DND-41 (cell line): ENCODE measurements around the gene NARS2.

ENCODE experiments used
- ATAC-seq: fragments of 200-7000 bp; cut with Tn5 transposase; 3 replicates; pipeline ENCODE4 v1.9.1; 2021; ENCODE audit warnings: low read depth; ENCODE audit not compliant: insufficient read depth
- DNase-seq: peaks from one replicate; pipeline ENCODE4 v3.0.0-alpha.2; 2020
- H2AFZ ChIP-seq: 2 replicates; pipeline ENCODE4 v1.6.0; 2012; ENCODE audit warnings: low read depth, low read length
- H3K27ac ChIP-seq: 2 replicates; pipeline ENCODE4 v1.5.1; 2012; ENCODE audit warnings: low read length, inconsistent platforms
- H3K27me3 ChIP-seq: fragments of 200-600 bp; sonication (generic); 2 replicates; pipeline ENCODE4 v1.6.0; 2012; ENCODE audit warnings: low read length, mild to moderate bottlenecking, inconsistent platforms; ENCODE audit not compliant: insufficient read depth, poor library complexity
- H3K36me3 ChIP-seq: 2 replicates; pipeline ENCODE4 v1.5.1; 2012; ENCODE audit warnings: low read length, inconsistent platforms; ENCODE audit not compliant: insufficient read depth
- H3K4me1 ChIP-seq: 2 replicates; pipeline ENCODE4 v1.5.1; 2012; ENCODE audit warnings: mild to moderate bottlenecking, low read length; ENCODE audit not compliant: insufficient read depth
- H3K4me2 ChIP-seq: 2 replicates; pipeline ENCODE4 v1.6.0; 2012; ENCODE audit warnings: mild to moderate bottlenecking, moderate library complexity, low read length, inconsistent platforms; ENCODE audit not compliant: insufficient read depth
- H3K4me3 ChIP-seq, 2 experiments: fragments of 200-600 bp in 1 of 2; shearing (Covaris generic) in 1 of 2; 2 replicates each; pipeline ENCODE4 v1.5.1; 2012 to 2016; ENCODE audit warnings: inconsistent platforms in 2 of 2, low read length in 2 of 2, mild to moderate bottlenecking in 2 of 2, low read depth in 1 of 2, moderate library complexity in 1 of 2
- H3K79me2 ChIP-seq: 2 replicates; pipeline ENCODE4 v1.6.0; 2012; ENCODE audit warnings: low read length, inconsistent platforms; ENCODE audit not compliant: insufficient read depth
- H3K9ac ChIP-seq: 2 replicates; pipeline ENCODE4 v1.6.0; 2012; ENCODE audit warnings: low read depth, mild to moderate bottlenecking, inconsistent platforms, low read length, moderate library complexity
- H3K9me3 ChIP-seq: 2 replicates; pipeline ENCODE4 v1.5.1; 2012; ENCODE audit warnings: low read length, moderate library complexity, mild to moderate bottlenecking, inconsistent platforms; ENCODE audit not compliant: insufficient read depth, severe bottlenecking
- H4K20me1 ChIP-seq: 2 replicates; pipeline ENCODE4 v1.6.0; 2012; ENCODE audit warnings: low read length; ENCODE audit not compliant: insufficient read depth
- CTCF ChIP-seq: IDR thresholded peaks from 2 replicates; pipeline ENCODE4 v1.5.1; 2012; ENCODE audit warnings: borderline replicate concordance, low read length, moderate library complexity, mild to moderate bottlenecking; ENCODE audit not compliant: poor library complexity, severe bottlenecking; ENCODE audit errors: extremely low read depth
- EZH2 ChIP-seq: IDR thresholded peaks from 3 replicates; pipeline ENCODE4 v1.6.1; 2012; ENCODE audit warnings: borderline replicate concordance, low read depth, mild to moderate bottlenecking, moderate library complexity, low read length, inconsistent platforms; ENCODE audit not compliant: severe bottlenecking

The NARS2 gene

GRCh38 chr11:78399136-78399535 lies 175.5 kb downstream of the NARS2 start:
- no peaks in the 10 kb centered on the region for H3K27me3 ChIP-seq
- peaks cover 82% of the 10 kb centered on the region for H3K4me1 ChIP-seq
- peaks cover 19% of the 10 kb centered on the region; the same call in 1 of the 2 replicates for H3K36me3 ChIP-seq
- no peak overlapping the region for H3K27ac ChIP-seq
- H3K9me3 ChIP-seq, result no peaks in the 10 kb centered on the region
- peaks cover 100% of the 10 kb centered on the region for H3K79me2 ChIP-seq
- H4K20me1 ChIP-seq, result peaks cover 84% of the 10 kb centered on the region
- TF ChIP-seq CTCF, result no peak
- no peak for TF ChIP-seq EZH2
- no peak for ATAC-seq
- no peak for DNase-seq
- no peak overlapping the region for H3K9ac ChIP-seq
- no peak overlapping the region for H2AFZ ChIP-seq
- no peak overlapping the region for H3K4me2 ChIP-seq
- no peak overlapping the region for H3K4me3 ChIP-seq

- no peak for DNase-seq
- no peak for ATAC-seq
- Histone ChIP-seq H2AFZ (no peak overlapping the region), H3K79me2 (peaks cover 100% of the 10 kb centered on the region), H3K4me1 (peaks cover 83% of the 10 kb centered on the region), H3K36me3 (peaks cover 17% of the 10 kb centered on the region; the same call in 1 of the 2 replicates), H3K9me3 (no peaks in the 10 kb centered on the region), H3K4me3 (no peak overlapping the region), H3K27me3 (no peaks in the 10 kb centered on the region), H3K9ac (no peak overlapping the region), H3K4me2 (no peak overlapping the region), H4K20me1 (peaks cover 84% of the 10 kb centered on the region), H3K27ac (no peak overlapping the region)
- no peak for TF ChIP-seq CTCF
- TF ChIP-seq EZH2, result no peak
Measured at GRCh38 chr11:78398715-78399114, 175.9 kb downstream of the NARS2 start.

DNA sequence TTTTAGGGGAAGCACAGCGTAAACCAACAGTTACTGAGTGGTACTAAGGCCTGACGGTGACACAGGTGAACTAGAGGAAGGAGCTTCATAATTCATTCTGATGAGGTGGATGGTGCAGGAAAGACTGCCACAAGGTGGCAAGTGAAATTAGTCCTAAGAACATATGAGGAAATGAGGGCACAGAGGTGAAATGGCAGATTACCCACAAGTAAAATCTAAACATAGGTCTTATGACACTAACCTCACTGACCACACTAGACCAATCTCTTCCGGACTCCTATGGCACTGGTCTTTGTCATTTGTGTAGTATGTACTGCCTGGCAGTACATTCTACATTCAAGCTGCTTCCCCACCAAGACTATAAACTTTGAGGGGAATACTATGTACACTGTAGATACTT lies 177.3 kb downstream of the NARS2 start:
- peaks cover 84% of the 10 kb centered on the region for H4K20me1 ChIP-seq
- peaks cover 91% of the 10 kb centered on the region for H3K4me1 ChIP-seq
- DNase-seq (no peak), ATAC-seq (0 out of 3 replicates have a peak, but pooled peaks have one; percentile 47)
- H3K27me3 ChIP-seq, result no peaks in the 10 kb centered on the region
- H2AFZ ChIP-seq, result no peak overlapping the region
- H3K9ac ChIP-seq, result no peak overlapping the region
- peak overlapping the region; percentile 4 for H3K27ac ChIP-seq
- H3K4me3 ChIP-seq, result no peak overlapping the region
- no peaks in the 10 kb centered on the region for H3K9me3 ChIP-seq
- no peak for TF ChIP-seq EZH2
- peak; percentile 17 for TF ChIP-seq CTCF
- no peak overlapping the region for H3K4me2 ChIP-seq
- peaks cover 100% of the 10 kb centered on the region for H3K79me2 ChIP-seq
- peaks cover 17% of the 10 kb centered on the region for H3K36me3 ChIP-seq
